GM23248 (cell line): ENCODE data around the gene OSBPL7. TPM values are rescaled to one million over a fixed set of nuclear protein-coding genes. Genes with fewer than 3 reads are reported as not detected.

ENCODE experiments used
- DNase-seq: peaks from one replicate; pipeline ENCODE4 v3.0.0-alpha.2; 2015
- H2AFZ ChIP-seq: fragments of 200-600 bp; sonication (generic); 2 replicates; pipeline ENCODE4 v1.6.1; 2016; ENCODE audit warnings: antibody characterized with exemption
- H3F3A ChIP-seq: fragments of 200-600 bp; sonication (generic); 2 replicates; pipeline ENCODE4 v1.6.1; 2016; ENCODE audit warnings: mild to moderate bottlenecking, antibody characterized with exemption, mixed run types; ENCODE audit not compliant: insufficient read depth
- H3K27ac ChIP-seq: fragments of 200-600 bp; sonication (generic); 2 replicates; pipeline ENCODE4 v1.5.1; 2016; ENCODE audit warnings: mild to moderate bottlenecking
- H3K27me3 ChIP-seq: fragments of 200-600 bp; sonication (generic); replicated peaks from 2 replicates; pipeline ENCODE4 v1.6.1; 2016; ENCODE audit warnings: mild to moderate bottlenecking; ENCODE audit not compliant: insufficient read depth
- H3K36me3 ChIP-seq: fragments of 200-600 bp; sonication (generic); 2 replicates; pipeline ENCODE4 v1.6.1; 2016; ENCODE audit warnings: low read depth, mild to moderate bottlenecking
- H3K4me1 ChIP-seq: fragments of 200-600 bp; sonication (generic); 2 replicates; pipeline ENCODE4 v1.6.1; 2016; ENCODE audit warnings: mild to moderate bottlenecking; ENCODE audit not compliant: insufficient read depth
- H3K4me2 ChIP-seq: fragments of 200-600 bp; sonication (generic); one replicate; pipeline ENCODE4 v1.6.1; 2016; ENCODE audit warnings: mild to moderate bottlenecking; ENCODE audit not compliant: unreplicated experiment
- H3K4me3 ChIP-seq: fragments of 200-600 bp; sonication (generic); 2 replicates; pipeline ENCODE4 v1.5.1; 2016; ENCODE audit warnings: mild to moderate bottlenecking
- H3K79me2 ChIP-seq: fragments of 200-600 bp; sonication (generic); 2 replicates; pipeline ENCODE4 v1.6.1; 2016; ENCODE audit warnings: mild to moderate bottlenecking; ENCODE audit not compliant: insufficient read depth
- H3K9ac ChIP-seq: fragments of 200-600 bp; sonication (generic); 2 replicates; pipeline ENCODE4 v1.6.1; 2016; ENCODE audit warnings: mild to moderate bottlenecking
- H3K9me2 ChIP-seq: fragments of 200-600 bp; sonication (generic); 2 replicates; pipeline ENCODE4 v1.6.1; 2016; ENCODE audit warnings: mixed run types, mild to moderate bottlenecking, moderate library complexity; ENCODE audit not compliant: insufficient read depth
- H3K9me3 ChIP-seq: fragments of 200-600 bp; sonication (generic); one replicate; pipeline ENCODE4 v1.6.1; 2017; ENCODE audit warnings: low read depth
- H4K20me1 ChIP-seq: fragments of 200-600 bp; sonication (generic); 2 replicates; pipeline ENCODE4 v1.6.0; 2016; ENCODE audit not compliant: insufficient read depth
- EZH2 ChIP-seq: fragments of 200-600 bp; sonication (generic); IDR thresholded peaks from 2 replicates; pipeline ENCODE4 v1.6.1; 2018; ENCODE audit warnings: antibody characterized with exemption, mild to moderate bottlenecking; ENCODE audit not compliant: insufficient read depth, poor library complexity, severe bottlenecking
- EZH2phosphoT487 ChIP-seq: fragments of 200-600 bp; sonication (generic); IDR thresholded peaks from 2 replicates; pipeline ENCODE4 v1.6.1; 2018; ENCODE audit warnings: antibody characterized with exemption, moderate library complexity, mild to moderate bottlenecking, low read depth; ENCODE audit not compliant: insufficient read depth
- WGBS, 2 experiments: methylation state at CpG; one replicate each; pipeline ENCODE4 v1.1.6; 2015 to 2017; ENCODE audit warnings: low lambda C conversion rate in 2 of 2, low coverage in 1 of 2; ENCODE audit errors: missing lambda C conversion rate in 2 of 2; 5-methylcytosine and 5-hydroxymethylcytosine counted together
- in situ Hi-C: fragments of 300-500 bp; cut with MboI; formaldehyde crosslinking; loops from 2 replicates; pipeline ENCODE4 v1.15.0; 2020
- polyA plus RNA-seq: library from polyadenylated mRNA; unstranded; fragments of >200 nt; fragmentation: Nextera tagmentation; extraction: Ambion mirVana; gene quantifications from 2 replicates; pipeline ENCODE4 v1.2.1, GENCODE V29; 2016
- total RNA-seq: library from RNA; depleted of rRNA; stranded (reverse); fragments of >200 nt; shearing (Covaris generic); gene quantifications from 2 replicates; pipeline ENCODE4 v1.2.3, GENCODE V29; 2014

The OSBPL7 gene
- total and polyA plus RNA-seq, 2 experiments from 2014 or later: 2.0 to 5.0 TPM

DNA sequence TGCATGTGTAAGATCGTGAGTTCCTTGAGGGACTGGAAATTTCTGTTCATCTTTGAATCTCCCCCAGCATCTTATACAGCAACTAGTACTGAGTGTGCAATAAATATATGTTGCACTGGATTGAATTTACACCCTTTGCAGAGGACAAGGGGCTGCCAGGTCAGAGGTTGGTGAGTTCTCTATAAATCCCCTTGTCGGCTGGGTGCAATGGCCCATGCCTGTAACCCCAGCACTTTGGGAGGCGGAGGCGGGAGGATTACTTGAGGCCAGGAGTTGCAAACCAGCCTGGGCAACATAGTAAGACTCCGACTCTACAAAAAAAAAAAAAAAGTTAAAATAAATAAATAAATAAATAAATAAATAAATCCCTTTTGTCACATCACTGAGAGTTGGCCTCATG is 38.8 kb upstream of the OSBPL7 start:
- no peak overlapping the region for H2AFZ ChIP-seq
- H3K4me3 ChIP-seq: no peak overlapping the region
- TF ChIP-seq EZH2: no peak
- no peak for TF ChIP-seq EZH2phosphoT487
- in situ Hi-C loops: no loop called here
- H3K4me2 ChIP-seq: no peak overlapping the region
- no peaks in the 10 kb centered on the region for H3K36me3 ChIP-seq
- no peaks in the 10 kb centered on the region for H4K20me1 ChIP-seq
- peaks cover 4% of the 10 kb centered on the region; the same call in 1 of the 2 replicates for H3K27me3 ChIP-seq
- H3K9me3 ChIP-seq: no peaks in the 10 kb centered on the region
- H3K79me2 ChIP-seq: no peaks in the 10 kb centered on the region
- H3K27ac ChIP-seq: no peak overlapping the region
- DNase-seq: no peak
- 80% methylated on average over 5 of the region's 5 CpGs for WGBS, 2 experiments
- H3K4me1 ChIP-seq: peaks cover 19% of the 10 kb centered on the region
- H3K9ac ChIP-seq: no peak overlapping the region
- no peaks in the 10 kb centered on the region for H3F3A ChIP-seq
- no peaks in the 10 kb centered on the region for H3K9me2 ChIP-seq

- Histone ChIP-seq H3K9me2 (no peaks in the 10 kb centered on the region), H3K36me3 (no peaks in the 10 kb centered on the region), H4K20me1 (no peaks in the 10 kb centered on the region), H2AFZ (no peak overlapping the region), H3K4me2 (no peak overlapping the region), H3K27ac (no peak overlapping the region), H3K9ac (no peak overlapping the region), H3F3A (no peaks in the 10 kb centered on the region), H3K4me3 (no peak overlapping the region), H3K4me1 (peaks cover 9% of the 10 kb centered on the region), H3K79me2 (no peaks in the 10 kb centered on the region), H3K27me3 (peaks cover 29% of the 10 kb centered on the region), H3K9me3 (no peaks in the 10 kb centered on the region)
- no peak for DNase-seq
- in situ Hi-C loops: no loop called here
- TF ChIP-seq EZH2 (no peak), EZH2phosphoT487 (no peak)
- 66 to 75% methylated on average over 8 to 16 of the region's 16 CpGs for WGBS, 2 experiments
These were observed 36.2 kb upstream of the OSBPL7 start for GRCh38 chr17:47857551-47858455.

DNA sequence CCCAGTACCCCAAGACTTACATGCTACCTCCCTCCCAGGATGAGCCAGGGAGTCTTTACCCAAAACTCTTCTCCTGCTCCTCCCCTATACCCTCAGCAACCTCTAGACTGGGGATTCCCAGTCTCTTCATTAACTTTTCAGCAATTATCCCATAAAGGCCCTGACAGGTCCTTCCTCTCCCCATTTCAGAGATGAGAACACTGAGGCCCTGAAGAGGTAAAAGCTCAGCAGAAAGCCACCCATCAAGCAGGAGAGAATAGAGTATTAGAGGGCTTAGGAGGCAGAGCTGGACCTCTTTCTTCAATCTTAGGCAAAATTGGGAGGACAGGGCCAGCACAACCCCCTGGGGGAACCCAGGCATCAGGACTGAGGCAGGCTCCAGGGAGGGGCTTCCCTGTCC is 35.2 kb upstream of the OSBPL7 start:
- TF ChIP-seq EZH2phosphoT487: no peak
- no peak for TF ChIP-seq EZH2
- Histone ChIP-seq H3K27ac (no peak overlapping the region), H3K9me2 (no peaks in the 10 kb centered on the region), H3K9me3 (no peaks in the 10 kb centered on the region), H3K4me1 (peaks cover 4% of the 10 kb centered on the region; the same call in 1 of the 2 replicates), H3F3A (no peaks in the 10 kb centered on the region), H4K20me1 (no peaks in the 10 kb centered on the region), H3K79me2 (no peaks in the 10 kb centered on the region), H3K4me2 (no peak overlapping the region), H3K4me3 (no peak overlapping the region), H3K9ac (no peak overlapping the region), H3K27me3 (peaks cover 38% of the 10 kb centered on the region), H3K36me3 (no peaks in the 10 kb centered on the region), H2AFZ (no peak overlapping the region)
- in situ Hi-C loops: no loop called here
- no peak for DNase-seq

DNA sequence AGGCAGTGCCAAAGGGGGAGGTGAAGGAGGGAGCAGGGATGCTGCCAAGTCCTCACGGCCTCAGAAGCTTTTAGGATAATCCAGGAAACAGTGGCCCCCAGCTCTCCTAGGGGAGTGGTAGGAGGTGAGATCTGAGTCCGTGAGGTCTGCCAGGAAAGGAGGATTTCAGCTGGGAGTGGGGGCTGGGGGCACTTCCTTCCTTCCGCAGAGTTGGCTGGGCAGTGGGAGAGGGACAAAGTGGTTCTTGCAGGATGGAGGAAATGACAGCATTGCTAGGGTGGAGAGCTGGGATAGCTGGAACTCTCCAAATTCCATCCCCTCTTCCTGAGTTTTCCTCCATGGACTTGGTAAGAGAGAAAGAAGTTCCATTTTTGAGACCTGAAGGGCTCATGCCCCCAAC is 34.1 kb upstream of the OSBPL7 start:
- Histone ChIP-seq H3K27ac (no peak overlapping the region), H3K9me3 (no peaks in the 10 kb centered on the region), H3F3A (no peaks in the 10 kb centered on the region), H3K4me3 (no peak overlapping the region), H3K9me2 (no peaks in the 10 kb centered on the region), H3K4me2 (no peak overlapping the region), H3K79me2 (no peaks in the 10 kb centered on the region), H3K36me3 (no peaks in the 10 kb centered on the region), H3K9ac (no peak overlapping the region), H3K4me1 (peaks cover 4% of the 10 kb centered on the region; the same call in 1 of the 2 replicates), H4K20me1 (no peaks in the 10 kb centered on the region), H3K27me3 (peaks cover 39% of the 10 kb centered on the region), H2AFZ (peak overlapping the region; percentile 24; the same call in 1 of the 2 replicates)
- no peak for DNase-seq
- WGBS, 2 experiments: 27 to 33% methylated on average over 3 of the region's 3 CpGs
- TF ChIP-seq EZH2 (no peak), EZH2phosphoT487 (no peak)
- in situ Hi-C loops: no loop called here
